Natural killer cell (primary cell): ENCODE data around the gene CCDC32. TPM values are rescaled to one million over a fixed set of nuclear protein-coding genes. Genes with fewer than 3 reads are reported as not detected.

Experiments
- ATAC-seq, 3 donors: fragments of 150-1000 bp in 2 of 3; fragments of 200-7000 bp in 1 of 3; cut with Tn5 transposase; 1 replicate in 1 of 3; 2 replicates in 2 of 3; pipeline ENCODE4 v1.10.0; 2021; ENCODE audit warnings: mild to moderate bottlenecking in 2 of 3, moderate library complexity in 2 of 3
- DNase-seq, 2 donors: peaks; one replicate each; pipeline versions ENCODE4 v3.0.0 to v3.0.0-alpha.2; 2013 to 2021; ENCODE audit warnings: mixed read lengths in 1 of 2
- H3K27ac ChIP-seq: one replicate; pipeline ENCODE4 v1.5.1; 2013; ENCODE audit warnings: mild to moderate bottlenecking, low read length
- H3K27me3 ChIP-seq: one replicate; pipeline ENCODE4 v1.6.1; 2013; ENCODE audit warnings: low read length; ENCODE audit not compliant: control insufficient read depth, insufficient read depth
- H3K36me3 ChIP-seq: one replicate; pipeline ENCODE4 v1.6.1; 2013; ENCODE audit warnings: low read length; ENCODE audit not compliant: control insufficient read depth, insufficient read depth
- H3K4me1 ChIP-seq: one replicate; pipeline ENCODE4 v1.6.1; 2013; ENCODE audit warnings: low read length; ENCODE audit not compliant: control insufficient read depth, insufficient read depth
- H3K4me3 ChIP-seq: one replicate; pipeline ENCODE4 v1.5.1; 2013; ENCODE audit warnings: low read length
- H3K9me3 ChIP-seq: one replicate; pipeline ENCODE4 v1.6.1; 2013; ENCODE audit warnings: low read length; ENCODE audit not compliant: control insufficient read depth, insufficient read depth
- H3K27ac Mint-ChIP-seq, 2 donors: one replicate each; pipeline ENCODE4 v1.8.0; 2022; ENCODE audit warnings: mild to moderate bottlenecking in 2 of 2, mixed read lengths in 2 of 2, moderate library complexity in 1 of 2
- H3K27me3 Mint-ChIP-seq, 2 donors: one replicate each; pipeline ENCODE4 v1.8.0; 2022; ENCODE audit warnings: low read depth in 2 of 2, mixed read lengths in 2 of 2
- H3K36me3 Mint-ChIP-seq: one replicate; pipeline ENCODE4 v1.8.0; 2022; ENCODE audit warnings: mixed read lengths
- H3K4me1 Mint-ChIP-seq, 2 donors: one replicate each; pipeline ENCODE4 v1.8.0; 2022; ENCODE audit warnings: mixed read lengths in 2 of 2
- H3K4me3 Mint-ChIP-seq: one replicate; pipeline ENCODE4 v1.8.0; 2022; ENCODE audit warnings: mild to moderate bottlenecking, moderate library complexity, mixed read lengths
- H3K9me3 Mint-ChIP-seq, 2 donors: one replicate each; pipeline ENCODE4 v1.8.0; 2022; ENCODE audit warnings: mixed read lengths in 2 of 2
- WGBS: methylation state at CpG from one replicate; pipeline ENCODE4 v1.1.7; 2013; ENCODE audit warnings: missing lambda C conversion rate; ENCODE audit not compliant: insufficient coverage; 5-methylcytosine and 5-hydroxymethylcytosine counted together
- intact Hi-C: fragments of 100-400 bp; cut with micrococcal nuclease; formaldehyde crosslinking; loops from one replicate; pipeline ENCODE4 v1.14.2; 2022
- total RNA-seq, 4 donors: library from RNA; stranded (reverse); fragments of 120-200 nt in 1 of 4; gene quantifications; one replicate each; pipeline versions ENCODE4 v1.2.3 to v1.2.4, GENCODE V29; 2013 to 2022
- TF ChIP-seq, protein P1 (sequence below): fragments of 200-600 bp; IDR thresholded peaks from one replicate; pipeline ENCODE4 v1.8.0; 2022; ENCODE audit warnings: antibody characterized with exemption

CCDC32 gene
- total RNA-seq, 3 donors from 2014 or later (not counting 1 experiment from before 2014, with no cell fraction given) = 34.2 to 43.7 (median 37.4) TPM

GRCh38 chr15:40512440-40512839 is 52.4 kb downstream of the CCDC32 start:
- TF ChIP-seq, protein P1, sequence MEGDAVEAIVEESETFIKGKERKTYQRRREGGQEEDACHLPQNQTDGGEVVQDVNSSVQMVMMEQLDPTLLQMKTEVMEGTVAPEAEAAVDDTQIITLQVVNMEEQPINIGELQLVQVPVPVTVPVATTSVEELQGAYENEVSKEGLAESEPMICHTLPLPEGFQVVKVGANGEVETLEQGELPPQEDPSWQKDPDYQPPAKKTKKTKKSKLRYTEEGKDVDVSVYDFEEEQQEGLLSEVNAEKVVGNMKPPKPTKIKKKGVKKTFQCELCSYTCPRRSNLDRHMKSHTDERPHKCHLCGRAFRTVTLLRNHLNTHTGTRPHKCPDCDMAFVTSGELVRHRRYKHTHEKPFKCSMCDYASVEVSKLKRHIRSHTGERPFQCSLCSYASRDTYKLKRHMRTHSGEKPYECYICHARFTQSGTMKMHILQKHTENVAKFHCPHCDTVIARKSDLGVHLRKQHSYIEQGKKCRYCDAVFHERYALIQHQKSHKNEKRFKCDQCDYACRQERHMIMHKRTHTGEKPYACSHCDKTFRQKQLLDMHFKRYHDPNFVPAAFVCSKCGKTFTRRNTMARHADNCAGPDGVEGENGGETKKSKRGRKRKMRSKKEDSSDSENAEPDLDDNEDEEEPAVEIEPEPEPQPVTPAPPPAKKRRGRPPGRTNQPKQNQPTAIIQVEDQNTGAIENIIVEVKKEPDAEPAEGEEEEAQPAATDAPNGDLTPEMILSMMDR = no peak
- Histone ChIP-seq H3K27me3 (peaks cover 24% of the 10 kb centered on the region), H3K4me1 (peaks cover 13% of the 10 kb centered on the region), H3K9me3 (no peaks in the 10 kb centered on the region), H3K36me3 (no peaks in the 10 kb centered on the region), H3K27ac (no peak overlapping the region), H3K4me3 (no peak overlapping the region)
- Mint-ChIP-seq H3K9me3 (no peaks in the 10 kb centered on the region), H3K27ac (peak overlapping the region in 1 of 2 donors; percentile 17), H3K4me3 (peak overlapping the region; percentile 65), H3K4me1 (peaks cover 16 to 23% of the 10 kb centered on the region in 2 donors), H3K27me3 (peaks cover 33 to 53% of the 10 kb centered on the region in 2 donors), H3K36me3 (no peaks in the 10 kb centered on the region)
- DNase-seq = no peak
- WGBS = 91% methylated on average over 2 of the region's 2 CpGs
- no peak for ATAC-seq
- intact Hi-C loops = no loop called here

DNA sequence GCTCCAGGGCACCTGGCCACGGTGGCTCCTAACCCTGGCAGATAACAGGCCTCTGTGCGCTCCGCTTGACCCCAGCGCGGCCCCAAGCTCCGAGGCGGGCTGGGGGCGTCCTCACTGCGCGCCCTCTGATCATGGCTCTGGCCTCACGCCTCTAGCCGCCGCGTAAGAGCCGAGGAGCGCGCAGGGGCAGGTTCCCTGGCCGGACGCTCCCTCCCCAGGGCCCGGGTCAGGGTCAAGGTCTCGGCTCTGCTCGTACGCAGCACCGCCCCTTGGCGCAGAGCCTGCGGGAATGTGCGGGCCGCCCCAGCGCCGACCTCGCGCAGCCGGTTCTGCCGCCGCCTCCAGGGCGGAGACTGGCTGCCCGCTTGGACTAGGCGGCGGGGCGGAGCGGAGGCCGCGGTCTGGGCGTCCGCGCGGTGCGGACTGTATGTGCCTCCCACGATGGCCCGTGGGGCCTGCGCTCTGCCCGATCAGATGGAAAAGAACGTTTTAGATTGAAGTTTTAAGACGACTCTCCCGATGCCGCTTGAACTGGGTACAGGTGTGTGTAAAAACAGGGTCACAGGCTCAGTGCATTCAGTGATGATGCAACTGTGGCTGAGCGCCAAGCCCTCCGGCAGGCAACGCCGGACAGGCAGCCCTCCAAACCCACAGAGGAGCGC is 53.2 kb downstream of the CCDC32 start:
- peak; percentile 26 to 55 (median 51) for ATAC-seq
- H3K4me1 ChIP-seq = peaks cover 20% of the 10 kb centered on the region
- H3K9me3 ChIP-seq = no peaks in the 10 kb centered on the region
- TF ChIP-seq, protein P1 = no peak
- DNase-seq = peak; percentile 20 to 32
- peak overlapping the region; percentile 20 for H3K4me3 ChIP-seq
- peak overlapping the region in 1 of 2 donors; percentile 71 for H3K27ac Mint-ChIP-seq
- H3K4me3 Mint-ChIP-seq = peak overlapping the region; percentile 87
- no peaks in the 10 kb centered on the region for H3K36me3 ChIP-seq
- H3K36me3 Mint-ChIP-seq = no peaks in the 10 kb centered on the region
- no peak overlapping the region for H3K27ac ChIP-seq
- intact Hi-C loops = no loop called here
- peaks cover 38 to 62% of the 10 kb centered on the region in 2 donors for H3K27me3 Mint-ChIP-seq
- peaks cover 28% of the 10 kb centered on the region for H3K27me3 ChIP-seq
- H3K4me1 Mint-ChIP-seq = peaks cover 24 to 30% of the 10 kb centered on the region in 2 donors
- H3K9me3 Mint-ChIP-seq = no peaks in the 10 kb centered on the region
- 2% methylated on average over 61 of the region's 61 CpGs for WGBS

- H3K9me3 ChIP-seq = no peaks in the 10 kb centered on the region
- Mint-ChIP-seq H3K27ac (peak overlapping the region in 1 of 2 donors; percentile 71), H3K9me3 (no peaks in the 10 kb centered on the region), H3K36me3 (no peaks in the 10 kb centered on the region), H3K4me3 (peak overlapping the region; percentile 87), H3K4me1 (peaks cover 25 to 30% of the 10 kb centered on the region in 2 donors), H3K27me3 (peaks cover 42 to 66% of the 10 kb centered on the region in 2 donors)
- intact Hi-C loops = no loop called here
- H3K4me3 ChIP-seq = peak overlapping the region; percentile 20
- H3K36me3 ChIP-seq = no peaks in the 10 kb centered on the region
- TF ChIP-seq, protein P1 = no peak
- no peak overlapping the region for H3K27ac ChIP-seq
- 8% methylated on average over 19 of the region's 22 CpGs for WGBS
- peak; percentile 54 to 64 (median 58) for ATAC-seq
- peaks cover 20% of the 10 kb centered on the region for H3K4me1 ChIP-seq
- H3K27me3 ChIP-seq = peaks cover 28% of the 10 kb centered on the region
- DNase-seq = peak in 1 of 2 donors; percentile 54
Observed at GRCh38 chr15:40511093-40511471, 53.8 kb downstream of the CCDC32 start.
